Stimulated activated CD4-positive, alpha-beta T cell treated with anti-CD3 and anti-CD28 coated beads, Interleukin-4, amount 100 ng/mL, for 24 hours (primary cell): ENCODE results near the gene MBNL2.

Experiments used
- DNase-seq: peaks from one replicate; pipeline ENCODE4 v3.0.0-alpha.2; 2020

The MBNL2 gene

GRCh38 chr13:97255515-97256021 lies 33.4 kb downstream of the MBNL2 start:
- DNase-seq, result no peak

- DNase-seq, result peak; percentile 21
These were observed 34.2 kb downstream of the MBNL2 start for GRCh38 chr13:97256343-97256783.

GRCh38 chr13:97257228-97257755 lies 35.2 kb downstream of the MBNL2 start:
- no peak for DNase-seq

- no peak for DNase-seq
These were observed 36.0 kb downstream of the MBNL2 start for GRCh38 chr13:97257800-97258799.

- DNase-seq, result no peak
These were observed 36.7 kb downstream of the MBNL2 start for GRCh38 chr13:97258801-97259200.

GRCh38 chr13:97259410-97259797 lies 37.3 kb downstream of the MBNL2 start:
- no peak for DNase-seq

- DNase-seq, result no peak
These were observed 37.9 kb downstream of the MBNL2 start for GRCh38 chr13:97259798-97260714.

- peak; percentile 25 for DNase-seq
These were observed 39.3 kb downstream of the MBNL2 start for GRCh38 chr13:97261254-97262005.

GRCh38 chr13:97262058-97262457 lies 39.9 kb downstream of the MBNL2 start:
- no peak for DNase-seq

GRCh38 chr13:97263160-97263559 lies 41.0 kb downstream of the MBNL2 start:
- no peak for DNase-seq

- no peak for DNase-seq
These were observed 42.5 kb downstream of the MBNL2 start for GRCh38 chr13:97264663-97265062.

- DNase-seq, result no peak
These were observed 44.2 kb downstream of the MBNL2 start for GRCh38 chr13:97266332-97266731.

GRCh38 chr13:97266772-97267417 lies 44.8 kb downstream of the MBNL2 start:
- DNase-seq, result no peak

- no peak for DNase-seq
These were observed 45.4 kb downstream of the MBNL2 start for GRCh38 chr13:97267418-97268059.

- DNase-seq, result no peak
These were observed 46.6 kb downstream of the MBNL2 start for GRCh38 chr13:97268772-97269171.

- DNase-seq, result no peak
These were observed 47.5 kb downstream of the MBNL2 start for GRCh38 chr13:97269603-97270002.

- no peak for DNase-seq
These were observed 50.4 kb downstream of the MBNL2 start for GRCh38 chr13:97272526-97272925.

GRCh38 chr13:97273341-97273831 lies 51.3 kb downstream of the MBNL2 start:
- DNase-seq, result no peak

- no peak for DNase-seq
These were observed 52.9 kb downstream of the MBNL2 start for GRCh38 chr13:97274829-97275649.
